Activated gamma-delta T cell treated with anti-CD3 and anti-CD28 coated beads, Interleukin-2, amount 50 U/mL, for 16 hours (primary cell): Measurements from ENCODE around the gene EGLN3.

ENCODE experiments used
- DNase-seq: peaks from one replicate; pipeline ENCODE4 v3.0.0-alpha.2; 2020; ENCODE audit warnings: low read depth

Gene EGLN3

DNA sequence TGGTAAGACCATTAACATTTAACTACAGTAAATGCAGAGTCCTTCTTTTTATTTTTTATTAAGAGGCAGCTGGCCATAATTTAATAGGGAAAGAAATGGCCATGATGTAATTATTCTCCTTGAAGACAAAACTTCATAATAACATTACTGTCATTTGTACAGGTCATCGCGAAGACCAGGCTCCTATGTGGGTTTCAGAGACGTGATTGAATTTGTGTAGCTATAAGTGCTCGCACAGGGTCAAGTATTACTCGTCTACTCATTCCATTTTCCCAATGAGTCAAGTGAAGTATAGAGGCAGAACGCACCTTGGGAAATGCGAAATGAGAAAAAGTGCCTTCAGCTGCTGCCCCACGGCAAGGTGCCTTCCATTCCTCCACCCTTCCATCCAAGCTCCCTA lies 40.4 kb downstream of the EGLN3 start:
- no peak for DNase-seq

DNA sequence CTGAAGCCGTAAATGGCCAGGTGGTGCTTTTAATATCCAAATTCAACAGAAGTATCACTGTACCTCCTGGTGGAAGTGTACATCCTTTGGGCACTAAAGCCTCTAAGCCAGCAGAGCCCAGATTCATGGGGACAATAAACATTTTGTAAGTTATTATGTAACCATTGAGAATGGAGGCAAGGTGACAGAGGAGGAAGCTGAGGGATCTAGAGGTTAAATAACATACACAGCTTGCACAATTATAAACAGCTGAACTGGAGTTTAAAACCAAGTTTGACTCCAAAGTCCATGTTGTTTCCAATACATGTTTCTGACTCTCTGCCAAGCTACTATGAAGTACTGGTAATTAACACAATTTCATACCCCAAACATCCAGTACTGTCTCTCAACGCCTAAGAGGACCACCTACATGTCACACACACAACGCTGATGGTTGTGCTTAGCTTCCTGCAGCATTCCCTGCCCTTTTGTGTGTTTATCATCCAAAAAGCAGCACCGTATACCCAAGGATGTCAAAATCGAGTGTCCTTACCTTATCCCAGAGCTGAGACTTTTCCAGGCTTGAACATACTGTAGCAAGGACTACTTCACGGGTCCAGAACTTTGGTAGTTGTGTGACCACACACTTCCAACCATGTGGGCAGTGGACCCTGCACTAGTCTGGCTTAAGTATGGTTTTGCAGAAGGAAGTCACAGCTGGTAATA lies 41.3 kb downstream of the EGLN3 start:
- no peak for DNase-seq

DNA sequence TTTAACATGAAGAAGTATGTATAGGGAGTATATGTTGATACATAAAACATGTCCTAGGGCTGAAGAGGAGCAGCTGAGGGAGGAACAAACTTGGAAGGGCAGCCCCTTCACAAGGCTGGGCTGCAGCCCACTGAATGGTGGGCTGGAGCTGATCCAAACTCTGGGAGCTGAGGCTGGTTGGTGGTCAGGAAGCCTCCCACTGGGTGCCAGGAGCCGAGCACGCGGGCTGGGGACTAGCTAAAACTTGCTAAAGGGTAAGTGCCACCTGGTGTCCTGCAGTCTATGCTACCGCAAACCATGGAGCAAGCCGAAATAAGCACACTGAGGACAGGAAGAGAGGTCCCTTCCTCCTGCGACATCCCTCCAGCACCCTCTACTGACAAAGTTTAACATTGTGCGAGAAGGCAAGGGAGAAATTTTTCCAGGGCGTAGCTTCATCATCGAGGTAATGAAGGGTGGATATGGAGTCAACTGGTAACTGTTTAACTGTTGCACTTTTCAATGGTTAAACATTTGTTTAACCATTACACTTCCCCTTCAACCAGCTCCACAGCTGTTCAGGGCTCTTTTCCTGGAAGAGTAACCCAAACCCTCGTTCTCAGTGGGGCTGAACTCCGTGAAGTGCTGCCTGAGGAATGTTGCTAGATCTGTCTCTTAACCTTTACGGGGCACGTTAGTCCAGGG lies 42.2 kb downstream of the EGLN3 start:
- no peak for DNase-seq

GRCh38 chr14:33906968-33907367 lies 43.9 kb downstream of the EGLN3 start:
- DNase-seq, result no peak

GRCh38 chr14:33904609-33905008 lies 46.3 kb downstream of the EGLN3 start:
- DNase-seq, result no peak

- no peak for DNase-seq
Measured at GRCh38 chr14:33903369-33903768, 47.5 kb downstream of the EGLN3 start.

DNA sequence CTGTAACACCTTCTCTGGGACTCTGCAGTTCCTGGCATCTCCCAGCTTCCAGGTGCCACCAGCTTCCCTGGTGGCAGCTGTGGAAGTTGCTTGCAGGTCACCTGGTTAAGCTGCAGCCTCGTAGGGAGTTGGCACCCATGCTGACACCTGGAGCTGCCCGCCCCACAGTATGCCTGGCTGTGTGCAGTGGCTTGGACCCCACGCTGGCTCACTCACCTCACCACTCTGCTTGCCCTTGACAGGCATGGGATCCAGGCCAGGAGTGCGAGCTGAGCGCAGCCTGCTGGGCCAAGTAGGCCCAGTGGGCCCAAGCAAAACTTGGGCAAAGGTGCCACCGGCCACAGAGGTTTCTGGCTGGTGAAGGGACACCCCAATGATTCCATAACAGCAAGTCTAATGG lies 48.5 kb downstream of the EGLN3 start:
- DNase-seq, result no peak

DNA sequence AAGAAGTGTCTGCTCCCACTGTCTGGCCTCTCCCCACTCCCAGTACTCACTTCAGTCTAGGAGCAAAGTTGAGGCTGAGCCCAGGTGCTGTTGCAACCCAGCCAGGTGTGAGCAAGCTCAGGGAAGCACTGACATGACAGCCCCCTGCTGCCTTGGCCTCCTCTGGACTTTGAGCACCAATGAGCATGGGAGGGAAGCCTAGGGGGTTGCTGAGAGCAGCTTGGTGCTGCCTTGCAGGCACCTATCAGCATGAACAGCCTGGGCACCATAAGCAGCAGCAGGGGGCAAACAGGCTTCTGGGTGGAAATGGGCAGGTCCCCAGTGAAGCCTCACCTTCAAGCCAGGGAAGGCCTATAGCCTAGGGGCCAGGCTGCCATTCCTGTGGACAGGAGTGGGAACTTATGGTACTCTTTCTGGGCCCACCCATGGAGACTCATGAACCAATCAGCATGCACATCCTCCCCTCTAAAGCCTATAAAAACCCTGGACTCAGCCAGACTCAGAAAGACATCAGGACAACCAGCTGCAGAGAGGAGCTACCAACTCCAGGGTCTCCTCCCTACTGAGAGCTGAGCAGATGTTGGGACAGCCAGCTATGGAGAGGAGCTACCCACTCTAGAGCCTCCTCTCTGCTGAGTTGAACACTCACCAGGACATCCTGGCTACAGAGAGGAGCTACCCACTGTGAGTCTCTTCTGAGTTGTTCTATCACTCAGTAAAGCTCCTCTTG lies 49.3 kb downstream of the EGLN3 start:
- no peak for DNase-seq

DNA sequence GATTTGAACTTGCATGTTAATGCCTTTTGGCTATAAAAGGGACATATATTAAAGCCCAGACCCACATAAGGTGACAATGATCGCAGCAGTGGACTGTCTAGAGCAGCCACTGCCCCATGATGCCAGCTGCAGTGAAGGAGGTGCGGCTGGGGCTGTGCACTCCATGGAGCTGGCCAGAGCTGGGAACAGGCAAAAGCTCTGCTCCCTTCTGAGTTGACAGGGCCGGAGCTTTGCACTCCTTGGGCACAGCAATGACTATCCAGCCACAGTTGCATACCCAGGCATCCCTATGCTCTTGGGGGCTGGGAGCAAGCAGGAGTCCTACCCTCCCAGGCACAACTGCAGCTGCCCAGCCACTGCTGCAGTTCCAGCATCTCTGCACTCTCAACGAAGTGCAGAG lies 50.2 kb downstream of the EGLN3 start:
- no peak for DNase-seq

DNA sequence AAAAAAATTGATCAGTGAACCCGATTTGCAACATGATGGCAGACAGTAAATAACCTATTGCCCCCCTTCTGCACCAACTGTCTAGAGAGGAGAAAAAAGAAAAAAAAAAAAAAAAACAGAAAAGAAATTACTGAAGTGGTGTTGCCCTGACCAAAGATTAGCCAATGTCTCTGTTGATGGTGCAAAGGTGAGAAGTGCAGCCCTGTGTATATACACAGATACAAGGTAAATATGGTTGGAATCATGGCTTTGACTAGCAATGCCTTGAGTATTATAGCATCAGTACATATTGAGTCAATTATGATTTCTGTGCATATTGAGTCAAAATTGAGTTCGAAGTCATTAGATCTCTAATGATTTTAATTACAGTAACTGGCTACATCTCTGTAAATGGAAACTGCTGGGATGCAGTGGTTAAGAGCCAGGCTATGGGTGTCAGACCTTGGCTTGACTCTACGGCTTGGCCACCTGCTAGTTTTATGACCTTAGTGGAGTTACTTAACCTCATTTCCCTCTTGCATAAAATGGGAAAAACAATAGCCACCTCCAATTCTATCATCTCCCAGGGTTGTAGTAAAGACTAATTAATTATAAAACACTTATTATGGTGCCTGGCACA lies 51.0 kb downstream of the EGLN3 start:
- no peak for DNase-seq

DNA sequence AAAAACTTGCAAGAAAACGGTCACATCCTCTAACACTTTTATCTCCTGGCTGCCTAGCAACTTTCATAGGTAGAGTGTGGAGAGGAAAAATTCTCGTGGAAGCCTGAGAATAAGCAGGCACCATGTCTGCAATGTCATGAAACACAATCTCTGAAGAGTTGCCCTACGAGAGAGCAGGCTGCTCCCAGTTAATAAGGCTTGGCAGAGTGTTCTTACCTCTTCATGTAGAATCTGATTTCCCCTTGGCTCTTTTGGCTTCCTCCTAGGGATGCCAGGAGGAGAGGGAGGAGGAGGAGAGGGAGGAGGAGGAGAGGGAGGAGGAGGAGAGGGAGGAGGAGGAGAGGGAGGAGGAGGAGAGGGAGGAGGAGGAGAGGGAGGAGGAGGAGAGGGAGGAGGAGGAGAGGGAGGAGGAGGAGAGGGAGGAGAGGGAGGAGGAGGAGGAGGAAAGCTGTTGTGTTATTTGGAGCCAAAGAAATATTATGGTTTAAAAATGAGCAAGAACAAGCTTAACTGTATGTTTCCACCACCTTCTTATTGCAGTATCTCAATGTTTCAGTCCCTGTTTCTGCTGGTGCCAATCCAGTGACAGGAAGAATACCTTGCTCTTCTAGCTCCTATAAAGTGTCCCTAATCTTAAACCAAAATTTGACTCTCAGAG lies 52.9 kb downstream of the EGLN3 start:
- no peak for DNase-seq

DNA sequence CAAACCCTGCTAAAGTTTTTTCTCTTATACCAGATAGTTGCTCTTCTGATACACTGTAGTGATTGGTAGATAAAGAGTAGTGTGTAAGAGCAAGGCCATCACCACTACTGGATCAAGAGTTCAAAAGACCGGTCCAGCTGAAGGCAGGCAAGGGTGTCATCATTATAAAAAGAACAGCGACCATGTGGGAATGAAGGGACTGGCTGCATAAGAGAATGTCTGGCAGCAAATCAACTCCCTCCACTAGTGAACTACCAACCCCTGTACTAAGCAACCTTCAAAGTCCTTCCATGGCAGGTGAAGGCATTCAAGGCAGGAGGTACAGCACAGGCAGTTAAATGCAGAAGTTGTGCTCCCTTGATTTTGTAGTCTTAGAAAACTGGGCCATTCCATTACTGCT lies 53.5 kb downstream of the EGLN3 start:
- DNase-seq, result no peak

- no peak for DNase-seq
Measured at GRCh38 chr14:33894339-33894738, 56.5 kb downstream of the EGLN3 start.

DNA sequence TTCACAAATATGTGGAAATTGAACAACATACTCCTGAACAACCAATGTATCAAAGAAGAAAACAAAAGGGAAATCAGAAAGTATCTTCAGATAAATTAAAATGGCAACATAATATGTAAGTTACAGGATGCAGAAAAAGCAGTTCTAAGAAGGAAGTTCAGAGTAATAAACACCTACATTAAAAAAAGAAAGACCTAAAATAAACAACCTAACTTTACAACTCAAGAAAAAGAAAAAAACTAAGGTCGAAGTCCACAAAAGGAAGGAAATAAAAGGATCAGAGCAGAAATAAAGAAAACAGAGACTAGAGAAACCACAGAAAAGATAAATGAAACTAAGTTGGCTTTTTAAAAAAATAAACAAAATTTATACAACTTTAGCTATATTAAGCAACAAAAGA lies 59.2 kb downstream of the EGLN3 start:
- no peak for DNase-seq

DNA sequence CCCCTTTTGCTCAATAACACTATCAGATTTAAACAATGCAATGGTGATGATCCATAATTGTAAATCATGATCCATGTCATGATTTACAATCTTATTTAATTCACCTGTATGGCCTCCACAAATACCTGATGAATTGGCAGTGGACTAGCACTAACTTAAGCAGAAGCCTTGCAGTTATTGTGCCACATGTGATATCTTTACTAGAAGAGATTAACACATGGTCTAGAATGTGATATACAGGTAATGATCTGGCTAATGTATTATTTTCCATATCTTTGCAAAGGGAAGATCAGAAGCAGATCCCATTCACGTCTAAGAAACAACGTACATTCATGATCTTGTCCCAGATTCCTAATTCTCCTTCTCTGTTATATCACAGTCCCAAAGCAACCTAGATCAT lies 66.0 kb downstream of the EGLN3 start:
- DNase-seq, result no peak

- no peak for DNase-seq
Measured at GRCh38 chr14:33880330-33880729, 70.5 kb downstream of the EGLN3 start.

DNA sequence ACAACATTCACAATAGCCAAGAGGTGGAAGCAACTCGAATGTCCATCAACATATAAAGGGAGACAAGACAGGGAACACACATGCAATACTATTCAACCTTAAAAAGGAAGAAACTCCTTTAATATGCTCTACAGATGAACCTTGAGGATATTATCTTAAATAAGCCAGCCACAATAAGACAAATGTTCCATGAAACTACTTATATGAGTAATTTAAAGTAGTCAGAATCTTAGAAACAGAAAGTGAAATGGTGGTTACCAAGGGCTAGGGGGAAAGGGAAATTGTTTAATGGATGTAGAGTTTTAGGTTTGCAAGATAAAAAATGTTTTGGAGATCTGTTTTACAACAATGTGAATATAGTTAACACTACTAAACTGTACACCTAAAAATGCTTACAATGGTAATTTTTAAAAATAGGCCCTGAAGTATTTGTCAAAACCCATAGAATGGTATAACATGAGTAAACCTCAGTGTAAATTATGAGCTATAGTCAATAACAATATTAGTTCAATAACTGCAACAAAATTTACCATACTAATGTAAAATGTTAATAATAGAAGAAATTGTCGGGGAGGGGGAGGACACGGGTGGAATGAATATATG lies 71.1 kb downstream of the EGLN3 start:
- no peak for DNase-seq

GRCh38 chr14:33876274-33876673 lies 74.6 kb downstream of the EGLN3 start:
- no peak for DNase-seq
